K562 (cell line): ENCODE results near the gene PPFIA3. TPM values are rescaled to one million over a fixed set of nuclear protein-coding genes. Genes with fewer than 3 reads are reported as not detected.
A peak's percentile ranks its signal among the peaks of the same experiment; 100 is the strongest.

Source experiments
- CAMTA2 ChIP-seq: fragments of 250-450 bp; sonication (Bioruptor Pico); conservative IDR thresholded peaks from 2 replicates; pipeline ENCODE4 v1.5.1; 2022
- DIDO1 ChIP-seq: fragments of 450-650 bp; IDR thresholded peaks from 2 replicates; pipeline ENCODE4 v1.6.1; 2016; ENCODE audit warnings: low read depth, missing biosample characterization, missing genetic modification characterization
- FIP1L1 ChIP-seq: fragments of 200-400 bp; formaldehyde crosslinking; IDR thresholded peaks from 2 replicates; pipeline ENCODE4 v1.6.1; 2018; ENCODE audit warnings: mild to moderate bottlenecking, low read depth, low read length; ENCODE audit not compliant: poor library complexity, severe bottlenecking
- FOSL1 ChIP-seq: fragments of 200-800 bp; sonication (Bioruptor generic); conservative IDR thresholded peaks from 2 replicates; pipeline ENCODE4 v1.6.1; 2016; ENCODE audit warnings: missing genetic modification characterization, missing compliant biosample characterization
- GABPB1 ChIP-seq: sonication (generic); formaldehyde crosslinking; IDR thresholded peaks from 2 replicates; pipeline ENCODE4 v1.8.0; 2022; ENCODE audit warnings: mild to moderate bottlenecking, missing genetic modification reagents
- HIVEP1 ChIP-seq: fragments of 250-450 bp; sonication (Bioruptor Pico); IDR thresholded peaks from 2 replicates; pipeline ENCODE4 v1.4.0; 2020; ENCODE audit warnings: mild to moderate bottlenecking
- MAZ ChIP-seq, 2 experiments: fragments of 450-650 bp in 1 of 2; sonication (generic) in 1 of 2; formaldehyde crosslinking; IDR thresholded peaks in 1 of 2; conservative IDR thresholded peaks in 1 of 2; 2 replicates each; pipeline versions ENCODE4 v1.4.0 to v1.5.0; 2020; ENCODE audit warnings: mild to moderate bottlenecking in 1 of 2, missing genetic modification reagents in 1 of 2
- MEF2D ChIP-seq: conservative IDR thresholded peaks from 2 replicates; pipeline ENCODE4 v1.6.1; 2016; ENCODE audit warnings: low read depth, missing genetic modification characterization, missing compliant biosample characterization
- MTA1 ChIP-seq: fragments of 450-650 bp; IDR thresholded peaks from 2 replicates; pipeline ENCODE4 v1.6.1; 2017; ENCODE audit warnings: borderline replicate concordance
- NFRKB ChIP-seq: fragments of 450-650 bp; IDR thresholded peaks from 2 replicates; pipeline ENCODE4 v1.6.1; 2016; ENCODE audit warnings: low read depth
- NR2C1 ChIP-seq, 2 experiments: fragments of 450-650 bp; IDR thresholded peaks; 2 replicates each; pipeline ENCODE4 v1.6.1; 2017; ENCODE audit warnings: mild to moderate bottlenecking in 2 of 2, antibody characterized with exemption in 1 of 2, inconsistent platforms in 1 of 2, missing compliant biosample characterization in 1 of 2, missing genetic modification characterization in 1 of 2
- NRF1 ChIP-seq, 2 experiments: fragments of 450-650 bp; IDR thresholded peaks in 1 of 2; conservative IDR thresholded peaks in 1 of 2; 2 replicates each; pipeline ENCODE4 v1.6.1; 2014; ENCODE audit warnings: mild to moderate bottlenecking in 2 of 2
- SAFB2 ChIP-seq: fragments of 200-400 bp; formaldehyde crosslinking; IDR thresholded peaks from 2 replicates; pipeline ENCODE4 v1.6.1; 2018; ENCODE audit warnings: borderline replicate concordance, low read length, low read depth, moderate library complexity; ENCODE audit not compliant: severe bottlenecking
- SMAD3 ChIP-seq: fragments of 450-650 bp; formaldehyde crosslinking; conservative IDR thresholded peaks from 2 replicates; pipeline ENCODE4 v1.4.0; 2020; ENCODE audit warnings: mild to moderate bottlenecking
- TAF15 ChIP-seq: fragments of 200-400 bp; formaldehyde crosslinking; IDR thresholded peaks from 2 replicates; pipeline ENCODE4 v1.6.1; 2017; ENCODE audit warnings: mild to moderate bottlenecking, low read depth, low read length, moderate library complexity
- TFAM ChIP-seq: fragments of 250-450 bp; sonication (Bioruptor Pico); conservative IDR thresholded peaks from 2 replicates; pipeline ENCODE4 v1.5.0; 2021; ENCODE audit warnings: mild to moderate bottlenecking, moderate library complexity
- THRAP3 ChIP-seq: fragments of 450-650 bp; IDR thresholded peaks from 2 replicates; pipeline ENCODE4 v1.6.1; 2016; ENCODE audit warnings: mild to moderate bottlenecking, inconsistent platforms, borderline replicate concordance
- TRIM24 ChIP-seq, 2 experiments: fragments of 450-650 bp; IDR thresholded peaks; 2 replicates each; pipeline ENCODE4 v1.6.1; 2016
- YY1 ChIP-seq, 3 experiments: IDR thresholded peaks; 2 replicates each; pipeline ENCODE4 v1.6.1; 2011; ENCODE audit warnings: low read length in 2 of 3, mild to moderate bottlenecking in 2 of 3, moderate library complexity in 2 of 3, borderline replicate concordance in 1 of 3, control low read depth in 1 of 3, low read depth in 1 of 3; ENCODE audit not compliant: insufficient read depth in 3 of 3, insufficient replicate concordance in 2 of 3, control insufficient read depth in 1 of 3, insufficient read length in 1 of 3; ENCODE audit errors: extremely low read depth in 1 of 3
- ZBTB8A ChIP-seq: fragments of 450-650 bp; IDR thresholded peaks from 2 replicates; pipeline ENCODE4 v1.6.1; 2018; ENCODE audit warnings: mild to moderate bottlenecking, moderate library complexity; ENCODE audit not compliant: partially characterized antibody
- ZNF124 ChIP-seq: sonication (generic); formaldehyde crosslinking; IDR thresholded peaks from 2 replicates; pipeline ENCODE4 v1.8.1; 2022; ENCODE audit warnings: missing genetic modification reagents
- ZNF282 ChIP-seq: sonication (generic); formaldehyde crosslinking; IDR thresholded peaks from 2 replicates; pipeline ENCODE4 v1.8.1; 2023; ENCODE audit warnings: missing genetic modification reagents
- ZNF79 ChIP-seq: fragments of 250-450 bp; sonication (Bioruptor Pico); IDR thresholded peaks from 2 replicates; pipeline ENCODE4 v1.4.0; 2020; ENCODE audit warnings: low read depth, mild to moderate bottlenecking, moderate library complexity
- polyA plus RNA-seq, 8 experiments: library from polyadenylated mRNA; depleted of rRNA in 4 of 8; stranded (reverse) in 5 of 8; unstranded in 3 of 8; fragments of >200 nt; fragmentation: Nextera tagmentation in 2 of 8; fragmentation: Illumina TruSeq in 1 of 8; extraction: Ambion mirVana in 2 of 8; extraction: Trizol in 1 of 8; gene quantifications; 2 replicates each; pipeline versions ENCODE4 v1.2.1 to v1.2.3, GENCODE V29; 2011 to 2014; ENCODE audit warnings: inconsistent platforms in 1 of 8, missing spikeins in 1 of 8
- total RNA-seq, 7 experiments: library from RNA; depleted of rRNA in 6 of 7; stranded (reverse); fragments of >200 nt in 6 of 7; fragmentation: Illumina TruSeq in 2 of 7; extraction: Trizol in 2 of 7; gene quantifications; 2 replicates each; pipeline versions ENCODE4 v1.2.1 to v1.2.3, GENCODE V29; 2011 to 2021; ENCODE audit warnings: low replicate concordance in 1 of 7
- TF ChIP-seq, protein P1 (sequence below), 2 experiments: IDR thresholded peaks; 2 replicates each; pipeline ENCODE4 v1.6.1; 2011; ENCODE audit warnings: borderline replicate concordance in 1 of 2, control low read depth in 1 of 2, low read depth in 1 of 2, low read length in 1 of 2, mild to moderate bottlenecking in 1 of 2, mixed read lengths in 1 of 2, moderate library complexity in 1 of 2; ENCODE audit not compliant: insufficient read depth in 1 of 2, insufficient read length in 1 of 2, poor library complexity in 1 of 2, severe bottlenecking in 1 of 2; ENCODE audit errors: extremely low read depth in 1 of 2

PPFIA3 gene
- total and polyA plus RNA-seq, 9 of the 15 experiments (the other 6 are each of a cell fraction or from before 2014, with no cell fraction given) = 0.10 to 53.0 (median 17.6) TPM

DNA sequence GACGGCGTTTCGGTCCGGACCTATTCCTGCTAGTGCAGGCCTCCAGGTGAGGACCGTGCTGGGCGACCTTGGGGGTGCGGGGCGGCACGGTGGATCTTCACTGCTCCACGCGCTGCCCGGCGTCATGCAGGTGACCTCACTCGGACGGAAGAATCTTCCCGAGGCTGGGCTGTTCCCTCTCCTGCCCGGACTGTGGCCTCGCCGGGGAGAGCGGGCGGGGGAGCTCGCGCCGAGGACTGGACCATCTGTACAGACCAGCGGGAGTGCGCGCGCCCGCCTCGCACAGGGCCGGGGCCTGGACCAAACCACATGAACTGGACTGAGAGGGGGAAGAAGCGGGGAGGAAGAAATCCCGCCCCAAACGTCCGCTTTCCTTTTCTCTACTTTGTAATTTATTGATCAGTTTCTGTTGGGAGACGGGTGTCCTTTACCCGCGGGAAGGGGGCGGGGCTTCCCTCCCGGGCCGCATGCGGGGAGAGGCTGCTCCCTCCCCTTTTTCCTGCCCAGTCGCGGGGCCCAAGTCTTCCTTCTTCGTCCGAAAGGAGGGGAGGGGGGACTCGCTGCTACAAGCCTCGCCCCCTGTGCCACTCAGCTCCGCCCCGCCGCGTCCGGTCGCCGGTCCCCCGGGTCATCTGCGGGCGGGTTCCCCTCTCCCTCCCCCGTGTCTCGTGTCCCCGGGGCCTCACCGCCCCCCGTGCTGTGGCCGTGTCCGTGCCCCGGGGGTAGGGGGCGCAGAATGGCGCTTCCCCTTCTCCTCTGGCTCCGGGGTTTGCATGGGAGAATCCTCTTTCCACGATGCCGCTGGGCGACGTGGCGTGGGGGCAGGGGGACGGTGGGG lies 31.0 kb downstream of the PPFIA3 start (continued):
- TF ChIP-seq NFRKB (no peak), GABPB1 (peak; percentile 76; the same call in 1 of the 2 replicates), DIDO1 (tag) (no peak), TRIM24 (IDR thresholded peaks at IDR 0.05) (peak in 1 of 2 experiments; percentile 26; a peak in 1 of 4 replicates), FOSL1 (tag) (no peak), NR2C1 (IDR thresholded peaks at IDR 0.05) (no peak), NR2C1 (tag; IDR thresholded peaks at IDR 0.05) (no peak), MAZ (CRISPR knock-in tag; conservative IDR thresholded peaks at IDR 0.05 in 1 of 2, IDR thresholded peaks at IDR 0.05 in 1 of 2) (peak; percentile 75 to 87; a peak in 3 of 4 replicates), THRAP3 (no peak), CAMTA2 (CRISPR knock-in tag) (no peak), ZNF282 (no peak), MEF2D (no peak), HIVEP1 (CRISPR knock-in tag) (no peak), MTA1 (no peak), YY1 (IDR thresholded peaks at IDR 0.05; ENCODE audit: borderline replicate concordance in 1 of 3, control insufficient read depth in 1 of 3, extremely low read depth in 1 of 3, insufficient read depth in 3 of 3, insufficient read length in 1 of 3, insufficient replicate concordance in 2 of 3, low read depth in 1 of 3, low read length in 2 of 3) (no peak), NRF1 (conservative IDR thresholded peaks at IDR 0.05 in 1 of 2, IDR thresholded peaks at IDR 0.05 in 1 of 2) (peak; percentile 77 to 80), ZBTB8A (no peak), SAFB2 (no peak), TFAM (CRISPR knock-in tag) (no peak), TAF15 (no peak), SMAD3 (CRISPR knock-in tag) (no peak), ZNF124 (CRISPR knock-in tag) (no peak), FIP1L1 (peak; percentile 91), ZNF79 (CRISPR knock-in tag) (no peak)
- TF ChIP-seq, protein P1, sequence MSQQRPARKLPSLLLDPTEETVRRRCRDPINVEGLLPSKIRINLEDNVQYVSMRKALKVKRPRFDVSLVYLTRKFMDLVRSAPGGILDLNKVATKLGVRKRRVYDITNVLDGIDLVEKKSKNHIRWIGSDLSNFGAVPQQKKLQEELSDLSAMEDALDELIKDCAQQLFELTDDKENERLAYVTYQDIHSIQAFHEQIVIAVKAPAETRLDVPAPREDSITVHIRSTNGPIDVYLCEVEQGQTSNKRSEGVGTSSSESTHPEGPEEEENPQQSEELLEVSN (IDR thresholded peaks at IDR 0.05; ENCODE audit: borderline replicate concordance in 1 of 2, extremely low read depth in 1 of 2, insufficient read depth in 1 of 2, insufficient read length in 1 of 2, low read depth in 1 of 2, low read length in 1 of 2, poor library complexity in 1 of 2, severe bottlenecking in 1 of 2) = peak; percentile 30 to 69
